Right atrium auricular region (tissue), 2 donors: Measurements from ENCODE around the gene L3HYPDH. TPM values are rescaled to one million over a fixed set of nuclear protein-coding genes. Genes with fewer than 3 reads are reported as not detected.

ENCODE experiments used
- DNase-seq: peaks from one replicate; pipeline ENCODE4 v3.0.0-alpha.2; 2019; ENCODE audit warnings: low spot score
- H3K27ac ChIP-seq, 2 donors: fragments of 200-600 bp; sonication (generic); 1 replicate in 1 of 2; 2 replicates in 1 of 2; pipeline ENCODE4 v1.5.1; 2016 to 2019
- H3K27me3 ChIP-seq, 2 donors: fragments of 200-600 bp; sonication (generic); one replicate each; pipeline versions ENCODE4 v1.5.1 to v1.6.0; 2017 to 2019
- H3K36me3 ChIP-seq: fragments of 200-600 bp; sonication (generic); one replicate; pipeline ENCODE4 v1.5.1; 2016
- H3K4me1 ChIP-seq, 2 donors: fragments of 200-600 bp; sonication (generic); one replicate each; pipeline versions ENCODE4 v1.5.1 to v1.6.0; 2017 to 2019
- H3K4me3 ChIP-seq, 2 donors: fragments of 200-600 bp; sonication (generic); 1 replicate in 1 of 2; 2 replicates in 1 of 2; pipeline ENCODE4 v1.5.1; 2017 to 2019; ENCODE audit warnings: mild to moderate bottlenecking in 1 of 2, moderate library complexity in 1 of 2
- H3K9me3 ChIP-seq, 2 donors: fragments of 200-600 bp; sonication (generic); one replicate each; pipeline ENCODE4 v1.5.1; 2019
- CTCF ChIP-seq, 2 donors: fragments of 200-600 bp; sonication (generic); IDR thresholded peaks; one replicate each; pipeline ENCODE4 v1.5.1; 2019; ENCODE audit warnings: antibody characterized with exemption in 2 of 2
- total RNA-seq, 2 donors: library from RNA; depleted of rRNA; stranded (reverse); fragments of >200 nt; gene quantifications; one replicate each; pipeline ENCODE4 v1.1.0, GENCODE V29; 2016

Gene L3HYPDH
- total RNA-seq, 2 donors from 2014 or later = 26.5 to 29.8 TPM

GRCh38 chr14:59511916-59512575 lies 27.8 kb upstream of the L3HYPDH start:
- Histone ChIP-seq H3K27ac (no peak overlapping the region), H3K9me3 (no peaks in the 10 kb centered on the region), H3K36me3 (no peaks in the 10 kb centered on the region), H3K4me1 (no peaks in the 10 kb centered on the region), H3K4me3 (no peak overlapping the region), H3K27me3 (no peaks in the 10 kb centered on the region)
- peak; percentile 18 to 39 for TF ChIP-seq CTCF (IDR thresholded peaks at IDR 0.05)
- no peak for DNase-seq

DNA sequence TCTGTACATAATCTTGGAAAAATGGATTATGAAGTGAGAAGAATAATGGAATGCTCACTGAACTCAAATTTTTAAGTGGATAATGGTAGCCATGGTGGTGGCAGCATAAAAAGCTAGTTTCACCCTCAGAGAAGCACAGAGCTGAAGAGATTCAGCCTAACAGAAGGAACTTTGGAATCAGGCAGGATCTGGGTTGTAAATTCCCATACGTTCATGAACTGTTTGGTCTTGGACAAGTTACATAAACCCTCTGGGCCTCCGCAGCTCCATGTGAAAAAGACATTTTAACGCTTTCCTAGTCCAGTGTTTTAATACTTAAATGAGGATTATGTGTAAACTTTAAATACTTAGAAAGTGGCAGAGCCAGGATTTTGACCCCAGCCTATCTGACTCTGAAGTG lies 26.8 kb upstream of the L3HYPDH start:
- Histone ChIP-seq H3K4me1 (no peaks in the 10 kb centered on the region), H3K27ac (no peak overlapping the region), H3K27me3 (no peaks in the 10 kb centered on the region), H3K4me3 (no peak overlapping the region), H3K9me3 (no peaks in the 10 kb centered on the region), H3K36me3 (no peaks in the 10 kb centered on the region)
- DNase-seq = no peak
- no peak for TF ChIP-seq CTCF (IDR thresholded peaks at IDR 0.05)

- Histone ChIP-seq H3K4me3 (no peak overlapping the region), H3K9me3 (no peaks in the 10 kb centered on the region), H3K27me3 (no peaks in the 10 kb centered on the region), H3K4me1 (no peaks in the 10 kb centered on the region), H3K36me3 (no peaks in the 10 kb centered on the region), H3K27ac (no peak overlapping the region)
- TF ChIP-seq CTCF (IDR thresholded peaks at IDR 0.05) = no peak
- no peak for DNase-seq
Observed at GRCh38 chr14:59510001-59510400, 25.8 kb upstream of the L3HYPDH start.

- Histone ChIP-seq H3K4me1 (no peaks in the 10 kb centered on the region), H3K27me3 (no peaks in the 10 kb centered on the region), H3K9me3 (no peaks in the 10 kb centered on the region), H3K36me3 (peaks cover 8% of the 10 kb centered on the region), H3K27ac (no peak overlapping the region), H3K4me3 (no peak overlapping the region)
- no peak for DNase-seq
- TF ChIP-seq CTCF (IDR thresholded peaks at IDR 0.05) = no peak
Observed at GRCh38 chr14:59509101-59509500, 24.9 kb upstream of the L3HYPDH start.

DNA sequence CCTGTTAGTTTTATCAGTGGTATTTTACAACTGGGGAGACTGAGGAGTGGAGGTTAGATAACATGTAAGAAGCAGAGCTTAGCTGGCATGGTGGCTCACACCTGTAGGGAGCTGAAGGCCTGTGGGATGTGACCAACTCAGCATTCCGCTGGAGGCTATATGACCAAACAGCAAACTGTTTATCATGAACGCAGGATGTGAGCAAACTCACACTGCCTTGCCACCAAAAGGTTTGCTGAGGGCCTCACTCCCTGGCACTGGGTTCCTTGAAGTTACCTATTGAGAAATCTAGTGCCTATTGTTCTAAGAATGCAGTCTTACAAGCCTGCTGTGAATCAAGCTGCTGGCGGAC lies 23.5 kb upstream of the L3HYPDH start:
- peaks cover 11% of the 10 kb centered on the region for H3K36me3 ChIP-seq
- no peaks in the 10 kb centered on the region for H3K9me3 ChIP-seq
- TF ChIP-seq CTCF (IDR thresholded peaks at IDR 0.05) = no peak
- no peaks in the 10 kb centered on the region for H3K4me1 ChIP-seq
- H3K27ac ChIP-seq = no peak overlapping the region
- no peaks in the 10 kb centered on the region for H3K27me3 ChIP-seq
- no peak overlapping the region for H3K4me3 ChIP-seq
- no peak for DNase-seq
